Nephron (organoid): ENCODE data around the gene MT1E.
A peak's percentile ranks its signal among the peaks of the same experiment; 100 is the strongest.

ENCODE experiments used
- H3K27ac Mint-ChIP-seq, 3 experiments: 2 replicates each; pipeline ENCODE4 v1.8.0; 2020; ENCODE audit warnings: mixed read lengths in 3 of 3, mild to moderate bottlenecking in 2 of 3, moderate library complexity in 1 of 3
- H3K27me3 Mint-ChIP-seq: 2 replicates; pipeline ENCODE4 v1.8.0; 2021; ENCODE audit warnings: low read depth, mild to moderate bottlenecking, moderate library complexity, mixed read lengths
- H3K36me3 Mint-ChIP-seq: 2 replicates; pipeline ENCODE4 v1.8.0; 2020; ENCODE audit warnings: low read depth, mixed read lengths
- H3K4me1 Mint-ChIP-seq: 2 replicates; pipeline ENCODE4 v1.8.0; 2020; ENCODE audit warnings: mixed read lengths
- H3K4me3 Mint-ChIP-seq, 3 experiments: 2 replicates each; pipeline ENCODE4 v1.8.0; 2020; ENCODE audit warnings: mild to moderate bottlenecking in 3 of 3, mixed read lengths in 3 of 3, moderate library complexity in 2 of 3
- H3K9me3 Mint-ChIP-seq: 2 replicates; pipeline ENCODE4 v1.8.0; 2020; ENCODE audit warnings: mixed read lengths
- TF ChIP-seq, protein P1 (sequence below), 3 experiments: fragments of 200-600 bp; sonication (generic); IDR thresholded peaks; one replicate each; pipeline ENCODE4 v1.5.0; 2021; ENCODE audit warnings: antibody characterized with exemption in 3 of 3; ENCODE audit not compliant: unreplicated experiment in 3 of 3

MT1E gene

DNA sequence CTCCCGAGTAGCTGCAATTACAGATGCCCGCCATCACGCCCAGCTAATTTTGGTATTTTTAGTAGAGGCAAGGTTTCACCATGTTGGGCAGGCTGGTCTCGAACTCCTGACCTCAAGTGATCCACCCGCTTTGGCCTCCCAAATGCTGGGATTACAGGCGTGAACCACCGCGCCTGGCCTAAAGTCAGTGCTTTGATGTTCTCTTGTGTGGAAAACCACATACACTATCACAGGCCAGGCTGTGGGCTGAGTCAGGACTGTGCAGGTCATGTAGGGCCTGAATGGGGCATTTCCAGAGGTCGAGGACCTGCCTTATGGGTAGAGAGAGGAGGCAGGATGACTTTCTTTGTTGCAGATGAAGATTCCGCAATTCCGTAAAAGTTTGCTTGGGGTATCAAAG is 41.3 kb upstream of the MT1E start:
- no peak overlapping the region for H3K4me3 Mint-ChIP-seq
- H3K36me3 Mint-ChIP-seq: no peaks in the 10 kb centered on the region
- H3K27ac Mint-ChIP-seq: no peak overlapping the region
- H3K9me3 Mint-ChIP-seq: no peaks in the 10 kb centered on the region
- peaks cover 80% of the 10 kb centered on the region for H3K27me3 Mint-ChIP-seq
- TF ChIP-seq, protein P1, sequence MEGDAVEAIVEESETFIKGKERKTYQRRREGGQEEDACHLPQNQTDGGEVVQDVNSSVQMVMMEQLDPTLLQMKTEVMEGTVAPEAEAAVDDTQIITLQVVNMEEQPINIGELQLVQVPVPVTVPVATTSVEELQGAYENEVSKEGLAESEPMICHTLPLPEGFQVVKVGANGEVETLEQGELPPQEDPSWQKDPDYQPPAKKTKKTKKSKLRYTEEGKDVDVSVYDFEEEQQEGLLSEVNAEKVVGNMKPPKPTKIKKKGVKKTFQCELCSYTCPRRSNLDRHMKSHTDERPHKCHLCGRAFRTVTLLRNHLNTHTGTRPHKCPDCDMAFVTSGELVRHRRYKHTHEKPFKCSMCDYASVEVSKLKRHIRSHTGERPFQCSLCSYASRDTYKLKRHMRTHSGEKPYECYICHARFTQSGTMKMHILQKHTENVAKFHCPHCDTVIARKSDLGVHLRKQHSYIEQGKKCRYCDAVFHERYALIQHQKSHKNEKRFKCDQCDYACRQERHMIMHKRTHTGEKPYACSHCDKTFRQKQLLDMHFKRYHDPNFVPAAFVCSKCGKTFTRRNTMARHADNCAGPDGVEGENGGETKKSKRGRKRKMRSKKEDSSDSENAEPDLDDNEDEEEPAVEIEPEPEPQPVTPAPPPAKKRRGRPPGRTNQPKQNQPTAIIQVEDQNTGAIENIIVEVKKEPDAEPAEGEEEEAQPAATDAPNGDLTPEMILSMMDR (IDR thresholded peaks at IDR 0.05; ENCODE audit: unreplicated experiment in 3 of 3): no peak
- H3K4me1 Mint-ChIP-seq: no peaks in the 10 kb centered on the region

DNA sequence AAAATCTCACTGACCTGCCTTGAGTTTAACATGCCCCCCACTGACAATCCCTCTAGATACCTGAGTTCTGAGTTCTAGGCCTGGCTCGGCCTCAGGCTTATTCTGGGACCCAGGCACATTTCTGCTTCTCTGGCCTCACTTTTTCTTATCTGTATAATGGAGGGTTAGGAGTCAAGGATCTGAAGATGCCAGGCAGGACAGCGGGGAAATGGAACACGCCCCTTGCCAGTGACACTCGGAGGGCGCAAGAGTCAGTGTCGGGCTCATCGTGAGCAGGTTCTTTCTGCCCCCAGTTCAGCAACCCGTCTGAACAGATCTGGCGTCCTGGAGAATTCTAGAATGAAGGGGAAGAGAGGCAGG is 36.8 kb upstream of the MT1E start:
- Mint-ChIP-seq H3K36me3 (no peaks in the 10 kb centered on the region), H3K4me1 (peaks cover 7% of the 10 kb centered on the region), H3K27ac (no peak overlapping the region), H3K27me3 (peaks cover 95% of the 10 kb centered on the region), H3K4me3 (peak overlapping the region; percentile 72 to 78 (median 77)), H3K9me3 (no peaks in the 10 kb centered on the region)
- TF ChIP-seq, protein P1 (IDR thresholded peaks at IDR 0.05; ENCODE audit: unreplicated experiment in 3 of 3): no peak

DNA sequence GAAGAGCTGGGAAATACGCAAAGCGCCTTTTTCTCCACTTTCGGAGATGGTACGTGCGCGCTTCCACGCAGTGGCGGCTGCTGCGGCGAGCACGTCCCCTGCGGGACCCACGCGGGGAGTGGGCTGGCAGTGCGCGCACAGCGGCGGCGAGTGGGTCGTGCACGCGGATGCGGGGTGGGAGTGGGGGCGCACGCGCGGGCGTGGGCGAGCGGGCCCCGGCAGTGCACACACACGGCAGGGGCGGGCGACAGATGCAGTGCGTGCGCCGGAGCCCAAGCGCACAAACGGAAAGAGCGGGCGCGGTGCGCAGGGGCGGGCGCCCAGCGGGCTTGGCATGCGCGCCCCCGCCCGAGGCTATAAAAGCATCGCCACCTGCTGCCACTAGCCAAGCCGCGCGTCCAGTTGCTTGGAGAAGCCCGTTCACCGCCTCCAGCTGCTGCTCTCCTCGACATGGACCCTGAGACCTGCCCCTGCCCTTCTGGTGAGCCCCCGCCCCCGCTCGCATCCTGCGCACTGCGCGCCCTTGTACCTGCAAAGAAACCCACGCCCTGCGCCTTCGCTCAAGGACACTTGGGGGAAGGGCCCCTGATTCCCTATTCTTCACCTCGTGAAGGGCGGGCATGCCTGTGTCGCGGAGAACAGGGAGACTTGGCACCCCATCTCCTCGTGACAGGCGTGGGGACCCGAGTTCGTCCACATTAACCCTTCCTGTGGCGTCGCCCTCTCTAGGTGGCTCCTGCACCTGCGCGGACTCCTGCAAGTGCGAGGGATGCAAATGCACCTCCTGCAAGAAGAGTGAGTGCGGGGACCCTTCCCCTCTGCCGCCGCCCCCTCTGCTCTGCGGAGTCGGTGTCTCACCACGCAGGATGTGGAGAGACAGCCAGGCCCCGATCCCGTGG is 36.2 kb upstream of the MT1E start, which contains the start of gene MT3:
TSS of gene MT3 (plus strand) at position 388 of the 899 bp plus-strand sequence. CDS start at position 451, 63 bp downstream.
- peak within 1 kb of the TSS; percentile 76 to 78 (median 77) for H3K4me3 Mint-ChIP-seq
- H3K4me1 Mint-ChIP-seq: peaks cover 7% of the 10 kb centered on the region
- H3K27me3 Mint-ChIP-seq: peaks cover 97% of the 10 kb centered on the region
- no peak within 1 kb of the TSS for H3K27ac Mint-ChIP-seq
- H3K9me3 Mint-ChIP-seq: no peaks in the 10 kb centered on the region
- H3K36me3 Mint-ChIP-seq: no peaks in the 10 kb centered on the region
- TF ChIP-seq, protein P1 (IDR thresholded peaks at IDR 0.05; ENCODE audit: unreplicated experiment in 3 of 3): no peak

DNA sequence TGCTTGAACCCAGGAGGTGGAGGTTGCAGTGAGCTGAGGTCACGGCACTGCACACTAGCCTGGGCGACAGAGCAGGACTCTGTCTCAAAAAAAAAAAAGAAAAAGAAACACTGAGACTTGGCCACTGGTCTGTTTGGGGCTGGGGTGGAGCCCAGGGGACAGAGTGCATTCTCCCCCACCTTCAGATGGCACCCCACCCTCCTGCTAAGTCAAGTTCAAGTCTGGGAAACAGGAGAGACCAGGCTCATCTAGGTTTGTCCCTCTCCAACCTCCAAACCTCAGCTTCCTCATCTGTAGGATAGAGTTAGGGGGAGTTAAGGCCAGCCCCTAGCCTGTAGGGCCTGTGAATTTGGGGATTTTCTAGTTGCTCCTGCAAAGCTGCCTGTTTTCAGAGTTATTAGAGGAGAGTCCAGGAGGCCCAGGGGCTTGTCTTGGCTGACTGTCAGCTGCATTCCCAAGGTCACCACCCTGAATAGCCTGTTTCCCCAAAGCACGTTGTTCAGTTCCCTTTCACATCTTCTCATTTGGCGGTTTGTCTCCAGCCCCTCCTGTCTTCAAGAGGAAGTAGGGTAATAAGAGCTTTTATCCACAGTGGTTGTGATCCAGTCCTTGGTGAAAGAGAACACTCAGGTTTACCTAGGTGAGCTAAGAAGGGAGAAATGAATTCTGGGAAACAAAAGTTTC is 34.1 kb upstream of the MT1E start:
- Mint-ChIP-seq H3K4me1 (peaks cover 7% of the 10 kb centered on the region), H3K36me3 (no peaks in the 10 kb centered on the region), H3K9me3 (no peaks in the 10 kb centered on the region), H3K27me3 (peaks cover 88% of the 10 kb centered on the region), H3K27ac (no peak overlapping the region), H3K4me3 (peak overlapping the region in 1 of 3 experiments; percentile 29)
- TF ChIP-seq, protein P1 (IDR thresholded peaks at IDR 0.05; ENCODE audit: unreplicated experiment in 3 of 3): no peak

DNA sequence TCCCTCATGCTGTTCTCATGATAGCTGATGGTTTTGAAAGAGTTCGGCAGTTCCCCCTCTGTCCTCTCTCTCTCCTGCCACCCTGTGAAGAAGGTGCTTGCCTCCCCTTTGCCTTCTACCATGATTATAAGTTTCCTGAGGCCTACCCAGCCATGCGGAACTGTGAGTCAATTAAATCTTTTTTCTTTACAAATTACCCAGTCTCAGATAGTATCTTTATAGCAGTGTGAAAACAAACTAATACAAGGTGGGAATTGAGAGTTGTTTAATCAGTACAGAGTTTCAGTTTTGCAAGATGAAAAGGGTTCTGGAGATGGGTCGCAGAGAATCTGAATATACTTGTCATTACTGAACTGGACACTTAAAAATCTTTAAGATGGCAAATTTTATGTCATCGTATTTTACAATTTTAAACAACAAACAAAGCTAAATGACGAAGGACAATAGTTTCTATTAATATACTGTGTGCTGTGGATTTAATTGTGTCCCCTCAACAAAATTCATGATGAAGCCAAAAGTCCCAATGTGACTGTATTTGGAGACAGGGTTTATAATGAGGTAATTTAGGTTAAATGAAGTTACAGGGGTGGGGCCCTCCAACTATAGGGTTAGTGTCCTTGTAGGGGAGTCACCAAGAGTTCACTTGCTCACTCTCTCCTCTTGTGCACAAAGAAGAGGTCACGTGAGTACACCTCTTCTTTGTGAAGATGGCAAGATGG is 31.8 kb upstream of the MT1E start:
- H3K4me1 Mint-ChIP-seq: peaks cover 7% of the 10 kb centered on the region
- H3K27me3 Mint-ChIP-seq: peaks cover 85% of the 10 kb centered on the region
- peaks cover 2% of the 10 kb centered on the region for H3K9me3 Mint-ChIP-seq
- TF ChIP-seq, protein P1 (IDR thresholded peaks at IDR 0.05; ENCODE audit: unreplicated experiment in 3 of 3): no peak
- no peak overlapping the region for H3K4me3 Mint-ChIP-seq
- no peaks in the 10 kb centered on the region for H3K36me3 Mint-ChIP-seq
- H3K27ac Mint-ChIP-seq: no peak overlapping the region
